Measurements from ENCODE around the gene TMEM140.

Gene TMEM140

GRCh38 chr7:135192914-135193536 lies 45.2 kb downstream of the TMEM140 start:
- TF ChIP-seq CTCF (IDR thresholded peaks at IDR 0.05) = no peak
- Histone ChIP-seq H3K4me3 (ENCODE audit: low read depth in 1 of 2, low read length in 1 of 2) (no peak overlapping the region), H3K27ac (no peak overlapping the region), H3K9me3 (no peaks in the 10 kb centered on the region), H3K36me3 (peaks cover 84% of the 10 kb centered on the region), H3K4me1 (ENCODE audit: control insufficient read depth in 1 of 2, insufficient read depth in 1 of 2, low read depth in 1 of 2, low read length in 1 of 2) (no peaks in the 10 kb centered on the region), H3K27me3 (no peaks in the 10 kb centered on the region)

- no peak overlapping the region for H3K4me3 ChIP-seq (ENCODE audit: low read depth in 1 of 2, low read length in 1 of 2)
- no peaks in the 10 kb centered on the region for H3K4me1 ChIP-seq (ENCODE audit: control insufficient read depth in 1 of 2, insufficient read depth in 1 of 2, low read depth in 1 of 2, low read length in 1 of 2)
- no peaks in the 10 kb centered on the region for H3K27me3 ChIP-seq
- H3K36me3 ChIP-seq = peaks cover 84% of the 10 kb centered on the region
- H3K27ac ChIP-seq = no peak overlapping the region
- no peak for TF ChIP-seq CTCF (IDR thresholded peaks at IDR 0.05)
- no peaks in the 10 kb centered on the region for H3K9me3 ChIP-seq
These were observed 45.8 kb downstream of the TMEM140 start for GRCh38 chr7:135193615-135194081.

GRCh38 chr7:135194494-135195095 lies 46.7 kb downstream of the TMEM140 start:
- Histone ChIP-seq H3K27ac (no peak overlapping the region), H3K27me3 (no peaks in the 10 kb centered on the region), H3K9me3 (no peaks in the 10 kb centered on the region), H3K4me3 (ENCODE audit: low read depth in 1 of 2, low read length in 1 of 2) (no peak overlapping the region), H3K4me1 (ENCODE audit: control insufficient read depth in 1 of 2, insufficient read depth in 1 of 2, low read depth in 1 of 2, low read length in 1 of 2) (no peaks in the 10 kb centered on the region), H3K36me3 (peaks cover 84% of the 10 kb centered on the region)
- TF ChIP-seq CTCF (IDR thresholded peaks at IDR 0.05) = no peak

GRCh38 chr7:135195156-135195555 lies 47.3 kb downstream of the TMEM140 start:
- H3K36me3 ChIP-seq = peaks cover 87% of the 10 kb centered on the region
- no peaks in the 10 kb centered on the region for H3K9me3 ChIP-seq
- no peak for TF ChIP-seq CTCF (IDR thresholded peaks at IDR 0.05)

GRCh38 chr7:135195968-135196629 lies 48.2 kb downstream of the TMEM140 start:
- Histone ChIP-seq H3K4me3 (ENCODE audit: low read depth in 1 of 2, low read length in 1 of 2) (no peak overlapping the region), H3K9me3 (no peaks in the 10 kb centered on the region)
- no peak for TF ChIP-seq CTCF (IDR thresholded peaks at IDR 0.05)

More at GRCh38 chr7:135195156-135195555, 47.3 kb downstream of the TMEM140 start:
- H3K27ac ChIP-seq = no peak overlapping the region
- no peaks in the 10 kb centered on the region for H3K27me3 ChIP-seq
- no peaks in the 10 kb centered on the region for H3K4me1 ChIP-seq (ENCODE audit: control insufficient read depth in 1 of 2, insufficient read depth in 1 of 2, low read depth in 1 of 2, low read length in 1 of 2)
- no peak overlapping the region for H3K4me3 ChIP-seq (ENCODE audit: low read depth in 1 of 2, low read length in 1 of 2)

More at GRCh38 chr7:135195968-135196629, 48.2 kb downstream of the TMEM140 start:
- Histone ChIP-seq H3K36me3 (peaks cover 94% of the 10 kb centered on the region), H3K27ac (no peak overlapping the region), H3K4me1 (ENCODE audit: control insufficient read depth in 1 of 2, insufficient read depth in 1 of 2, low read depth in 1 of 2, low read length in 1 of 2) (no peaks in the 10 kb centered on the region), H3K27me3 (no peaks in the 10 kb centered on the region)

Measured in neutrophil (primary cell).